GM19452 (cell line): ENCODE measurements around the gene CIC.

Experiments used
- ATAC-seq: cut with Tn5 transposase; IDR thresholded peaks from one replicate; pipeline ENCODE4 v1.9.1; 2021; ENCODE audit not compliant: unreplicated experiment

Gene CIC

GRCh38 chr19:42286349-42287016 is 17.4 kb downstream of the CIC start:
- ATAC-seq, result no peak

- no peak for ATAC-seq
These were observed 18.2 kb downstream of the CIC start for GRCh38 chr19:42287017-42287826.

- ATAC-seq, result no peak
These were observed 18.7 kb downstream of the CIC start for GRCh38 chr19:42287827-42288107.

GRCh38 chr19:42288387-42288786 is 19.3 kb downstream of the CIC start:
- ATAC-seq, result no peak

- ATAC-seq, result no peak
These were observed 20.0 kb downstream of the CIC start for GRCh38 chr19:42288881-42289555.

GRCh38 chr19:42289556-42290041 is 20.5 kb downstream of the CIC start:
- ATAC-seq, result no peak

- no peak for ATAC-seq
These were observed 21.1 kb downstream of the CIC start for GRCh38 chr19:42290136-42290522.

- ATAC-seq, result no peak
These were observed 21.7 kb downstream of the CIC start for GRCh38 chr19:42290523-42291434.

GRCh38 chr19:42291435-42291810 is 22.4 kb downstream of the CIC start:
- no peak for ATAC-seq

- ATAC-seq, result no peak
These were observed 23.2 kb downstream of the CIC start for GRCh38 chr19:42292042-42292960.

GRCh38 chr19:42292963-42293362 is 23.9 kb downstream of the CIC start:
- ATAC-seq, result no peak

GRCh38 chr19:42293540-42293939 is 24.5 kb downstream of the CIC start:
- no peak for ATAC-seq

- no peak for ATAC-seq
These were observed 24.9 kb downstream of the CIC start for GRCh38 chr19:42293948-42294347.

GRCh38 chr19:42294471-42295137 is 25.6 kb downstream of the CIC start:
- no peak for ATAC-seq

- no peak for ATAC-seq
These were observed 26.3 kb downstream of the CIC start for GRCh38 chr19:42295342-42295741.

GRCh38 chr19:42295831-42296525 is 26.9 kb downstream of the CIC start:
- no peak for ATAC-seq

GRCh38 chr19:42297039-42297438 is 28.0 kb downstream of the CIC start:
- ATAC-seq, result no peak

- ATAC-seq, result peak; percentile 10
These were observed 32.7 kb downstream of the CIC start, which contains the start of gene PRR19 for GRCh38 chr19:42301646-42302203. PRR19 (plus strand) TSS chr19:42302132; CDS start chr19:42309585, 7,453 bp downstream.
